Measurements from ENCODE around the gene TBC1D7. TPM values are rescaled to one million over a fixed set of nuclear protein-coding genes. Genes with fewer than 3 reads are reported as not detected.

Gene TBC1D7
- polyA plus RNA-seq, 6 donors from 2014 or later = 21.9 to 50.4 (median 26.7) TPM

DNA sequence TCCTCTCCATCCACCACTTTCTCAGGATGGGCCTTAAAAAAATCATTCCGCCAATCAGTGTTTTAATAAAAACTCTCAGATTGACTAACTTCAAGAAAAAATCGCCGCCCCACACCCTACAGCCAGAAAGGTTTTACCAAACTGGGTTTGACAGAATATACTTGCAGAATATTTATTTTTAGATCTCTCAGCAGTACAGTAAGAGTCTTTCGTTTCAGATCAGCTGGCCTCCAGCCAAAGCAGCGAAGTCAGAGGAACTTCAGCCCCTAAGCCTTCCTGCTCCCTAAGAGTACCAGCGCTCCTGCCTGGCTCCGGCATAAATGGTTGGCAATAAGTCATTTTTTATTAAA lies 24.7 kb downstream of the TBC1D7 start:
- H3K4me3 Mint-ChIP-seq = peak overlapping the region; percentile 19 to 91 (median 81)
- DNase-seq (peak; percentile 37), ATAC-seq (ENCODE audit: low read depth in 2 of 2) (peak; percentile 28 to 53)

DNA sequence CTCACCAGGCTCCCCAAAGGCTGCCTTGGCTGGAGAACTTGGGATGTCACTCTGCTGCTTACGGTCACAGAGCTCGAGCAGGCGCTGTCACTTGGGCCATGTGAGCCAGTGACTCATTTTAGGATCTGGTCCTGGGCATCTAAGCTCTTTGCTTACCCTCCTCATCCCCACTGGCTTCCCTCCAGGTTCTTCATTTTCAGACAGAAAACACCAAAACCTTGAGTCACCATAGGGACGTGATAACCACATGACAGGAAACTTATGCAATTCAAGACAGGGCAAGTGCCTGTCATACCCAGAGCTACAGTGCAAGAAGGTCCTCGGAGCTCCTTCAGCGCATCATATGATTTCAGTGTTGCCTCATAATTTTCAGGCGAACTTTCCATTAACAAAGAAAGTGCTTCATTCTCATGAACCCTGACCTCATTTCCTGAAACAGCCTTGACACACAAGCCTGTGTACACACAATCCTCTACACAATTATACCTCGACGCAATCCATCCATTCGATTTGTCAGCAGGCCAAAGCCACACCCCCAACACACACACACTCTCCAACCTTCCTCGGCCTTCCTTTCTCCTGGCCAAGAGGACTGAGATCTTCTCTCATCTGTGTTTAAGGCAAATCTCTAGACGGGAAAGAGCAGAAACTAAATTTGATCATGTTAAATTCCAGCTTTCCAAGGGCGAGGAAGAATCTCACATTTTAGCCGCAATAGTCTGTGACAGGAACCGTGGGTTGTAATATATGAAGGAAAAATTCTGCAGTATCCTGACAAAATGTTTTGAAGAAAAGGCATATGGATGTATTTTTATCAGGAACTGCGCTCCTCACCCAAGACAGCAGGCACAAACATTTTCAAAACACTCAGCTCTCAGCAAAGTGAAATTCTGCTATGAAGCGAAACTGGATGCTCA lies 25.3 kb downstream of the TBC1D7 start:
- H3K4me1 Mint-ChIP-seq = peaks cover 31 to 77% (median 65%) of the 10 kb centered on the region in 3 donors
- ATAC-seq (ENCODE audit: low read depth in 2 of 2) (peak; percentile 44 to 64), DNase-seq (peak; percentile 48)
- H3K27ac Mint-ChIP-seq = peak overlapping the region; percentile 90 to 99 (median 96)
- peaks cover 9 to 13% of the 10 kb centered on the region in 2 donors for H3K36me3 Mint-ChIP-seq
- H3K9me3 Mint-ChIP-seq = no peaks in the 10 kb centered on the region
- no peaks in the 10 kb centered on the region for H3K27me3 Mint-ChIP-seq
- peak overlapping the region; percentile 19 to 91 (median 81) for H3K4me3 Mint-ChIP-seq

More for the DNA sequence above, 24.7 kb downstream of the TBC1D7 start:
- Mint-ChIP-seq H3K36me3 (peaks cover 9 to 19% of the 10 kb centered on the region in 2 donors), H3K27ac (peak overlapping the region; percentile 90 to 99 (median 96)), H3K4me1 (peaks cover 30 to 71% (median 61%) of the 10 kb centered on the region in 3 donors), H3K27me3 (no peaks in the 10 kb centered on the region), H3K9me3 (no peaks in the 10 kb centered on the region)

DNA sequence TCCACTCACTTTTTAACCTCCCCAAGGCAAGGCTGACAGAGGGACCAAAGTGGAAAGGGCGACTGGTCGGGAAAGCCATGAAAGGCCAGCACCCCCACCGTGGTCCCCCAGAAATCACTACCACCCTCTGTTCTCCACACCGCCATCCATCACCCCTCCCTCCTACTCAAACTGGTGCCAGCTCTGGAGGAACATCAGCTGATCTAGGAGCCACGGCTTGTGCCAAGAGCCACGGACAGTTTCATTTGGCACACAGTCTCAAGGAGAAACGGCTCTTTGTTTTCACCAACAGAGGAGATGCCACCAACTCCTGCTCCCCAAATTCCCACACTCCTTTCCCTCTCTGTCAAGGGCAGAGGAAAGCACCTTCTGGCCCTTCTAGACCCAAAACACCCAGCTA lies 26.0 kb downstream of the TBC1D7 start:
- Mint-ChIP-seq H3K27me3 (no peaks in the 10 kb centered on the region), H3K9me3 (no peaks in the 10 kb centered on the region), H3K27ac (peak overlapping the region; percentile 90 to 99 (median 96)), H3K4me3 (peak overlapping the region in 3 of 8 donors; percentile 17 to 91 (median 82)), H3K4me1 (peaks cover 29 to 84% (median 69%) of the 10 kb centered on the region in 3 donors), H3K36me3 (peaks cover 8 to 9% of the 10 kb centered on the region in 2 donors)
- ATAC-seq (ENCODE audit: low read depth in 2 of 2) = no peak
- no peak for DNase-seq

DNA sequence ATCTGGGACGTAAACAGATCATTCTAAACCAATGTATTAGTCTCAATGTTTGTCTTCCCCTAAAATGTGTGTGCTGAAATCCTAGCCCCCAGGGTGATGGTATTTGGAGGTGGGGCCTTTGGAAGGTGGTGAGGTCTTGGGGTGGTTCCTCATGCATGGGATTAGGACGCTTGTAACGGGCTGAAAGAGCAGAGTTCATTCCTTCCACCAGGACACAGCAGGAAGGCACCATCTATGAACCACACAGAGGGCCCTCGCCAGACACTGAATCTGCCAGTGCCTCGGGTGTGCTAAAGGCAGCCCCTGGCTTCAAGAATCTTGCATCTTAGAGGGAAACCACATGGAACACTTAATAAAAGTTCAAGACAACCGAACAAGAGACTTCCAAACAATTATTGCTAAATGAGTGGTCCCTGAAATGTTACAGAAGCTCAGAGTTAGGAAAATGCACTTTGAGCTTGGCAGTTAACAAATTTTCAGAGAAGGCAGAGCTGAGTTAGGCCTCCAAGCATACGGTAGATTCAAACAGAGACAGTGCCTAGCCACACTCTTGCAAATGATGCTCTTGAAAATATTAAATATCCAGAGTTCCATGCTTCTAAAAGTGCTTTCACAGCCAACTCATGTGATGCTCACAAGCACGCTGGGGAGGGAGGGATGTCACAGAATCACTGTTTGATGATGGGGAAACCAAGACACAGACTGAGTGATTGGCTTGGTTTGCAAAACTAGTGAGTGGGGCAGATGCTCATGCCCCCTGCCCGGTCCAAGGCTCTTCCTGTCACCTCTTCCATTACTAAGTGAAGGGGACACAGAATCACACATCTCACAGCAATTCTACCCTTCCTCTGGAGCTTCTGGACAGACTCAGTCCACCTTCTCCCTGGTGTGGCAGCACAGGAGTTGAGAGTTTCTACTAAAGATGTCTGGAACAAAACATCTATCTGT lies 27.4 kb downstream of the TBC1D7 start:
- ATAC-seq (ENCODE audit: low read depth in 2 of 2) (no peak), DNase-seq (no peak)
- Mint-ChIP-seq H3K9me3 (no peaks in the 10 kb centered on the region), H3K4me3 (peak overlapping the region in 3 of 8 donors; percentile 12 to 48 (median 12)), H3K27me3 (no peaks in the 10 kb centered on the region), H3K4me1 (peaks cover 35 to 98% (median 83%) of the 10 kb centered on the region in 3 donors), H3K36me3 (peaks cover 8 to 9% of the 10 kb centered on the region in 2 donors), H3K27ac (peak overlapping the region in 5 of 6 donors; percentile 35 to 92 (median 90))

DNA sequence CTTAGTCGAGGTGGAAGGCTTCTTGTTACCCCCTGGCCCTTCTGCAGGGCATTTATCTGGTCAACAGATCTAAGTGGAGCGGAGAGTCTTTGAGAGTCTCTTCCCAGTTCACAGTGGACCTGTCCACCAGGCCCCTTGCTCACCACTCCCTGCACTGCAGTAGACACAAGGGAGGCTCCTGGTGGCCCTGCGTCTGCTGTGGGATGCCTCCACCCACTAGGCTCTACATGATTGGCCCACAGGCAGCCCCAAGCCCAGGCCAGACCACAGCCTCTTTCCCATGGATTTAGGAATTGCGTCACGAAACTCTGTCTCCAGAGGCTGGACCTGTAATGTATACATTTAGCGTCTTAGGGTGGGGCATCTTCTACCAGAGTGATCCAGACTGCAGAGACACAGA lies 28.4 kb downstream of the TBC1D7 start:
- no peaks in the 10 kb centered on the region for H3K9me3 Mint-ChIP-seq
- H3K4me3 Mint-ChIP-seq = peak overlapping the region in 4 of 8 donors; percentile 53 to 78 (median 70)
- ATAC-seq (ENCODE audit: low read depth in 2 of 2) (no peak), DNase-seq (no peak)
- H3K36me3 Mint-ChIP-seq = peaks cover 8 to 9% of the 10 kb centered on the region in 2 donors
- H3K27ac Mint-ChIP-seq = peak overlapping the region in 4 of 6 donors; percentile 28 to 89 (median 70)
- H3K4me1 Mint-ChIP-seq = peaks cover 38 to 98% (median 90%) of the 10 kb centered on the region in 3 donors
- H3K27me3 Mint-ChIP-seq = no peaks in the 10 kb centered on the region

DNA sequence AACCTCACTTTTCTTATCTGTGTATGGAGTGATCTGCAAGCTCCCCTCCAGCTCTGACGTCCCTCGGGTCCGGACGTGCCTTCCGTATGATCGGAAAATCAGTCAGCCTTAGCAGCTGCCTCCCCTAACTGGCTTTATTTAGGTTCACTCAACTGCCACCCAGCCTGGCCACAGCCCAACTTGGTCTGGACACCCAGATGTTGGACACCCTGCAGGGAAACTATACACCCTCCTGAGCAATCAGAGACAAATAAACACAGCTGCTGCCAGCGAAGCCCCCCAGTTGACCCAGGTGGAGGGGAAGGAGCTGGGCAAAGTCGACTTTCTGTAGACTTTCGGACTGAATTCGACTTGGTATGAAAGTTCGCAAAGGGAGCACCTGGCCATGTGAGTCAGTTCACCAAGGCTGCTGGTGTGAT lies 28.9 kb downstream of the TBC1D7 start:
- Mint-ChIP-seq H3K36me3 (peaks cover 11 to 13% of the 10 kb centered on the region in 2 donors), H3K9me3 (no peaks in the 10 kb centered on the region), H3K4me1 (peaks cover 38 to 98% (median 90%) of the 10 kb centered on the region in 3 donors), H3K4me3 (peak overlapping the region in 4 of 8 donors; percentile 53 to 78 (median 66)), H3K27me3 (no peaks in the 10 kb centered on the region), H3K27ac (peak overlapping the region in 4 of 6 donors; percentile 49 to 89 (median 83))
- ATAC-seq (ENCODE audit: low read depth in 2 of 2) (peak in 1 of 2 donors; percentile 67), DNase-seq (peak; percentile 50)

DNA sequence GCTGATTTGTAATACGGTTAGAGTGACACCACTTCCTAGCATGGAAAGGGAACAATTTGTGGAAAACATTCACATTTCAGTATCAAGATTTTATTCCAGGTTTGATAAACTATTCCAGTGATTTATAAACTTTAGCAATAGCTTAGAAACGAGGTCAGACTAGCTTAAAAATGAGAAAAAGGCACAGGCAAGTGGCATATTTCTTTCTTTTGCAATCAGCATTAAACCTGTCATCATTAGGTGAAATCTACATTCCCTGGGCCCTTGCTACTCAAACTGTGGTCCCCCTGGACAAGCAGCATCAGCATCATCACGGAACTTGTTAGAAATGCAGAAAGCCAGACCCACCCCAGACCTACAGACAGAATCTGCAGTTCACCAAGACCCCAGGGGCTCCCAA lies 29.9 kb downstream of the TBC1D7 start:
- no peak for ATAC-seq (ENCODE audit: low read depth in 2 of 2)
- Mint-ChIP-seq H3K9me3 (no peaks in the 10 kb centered on the region), H3K36me3 (peaks cover 19 to 21% of the 10 kb centered on the region in 2 donors), H3K4me3 (peak overlapping the region in 2 of 8 donors; percentile 76 to 78), H3K4me1 (peaks cover 33 to 96% (median 82%) of the 10 kb centered on the region in 3 donors), H3K27me3 (no peaks in the 10 kb centered on the region), H3K27ac (peak overlapping the region in 4 of 6 donors; percentile 9 to 88 (median 84))
- DNase-seq = no peak

DNA sequence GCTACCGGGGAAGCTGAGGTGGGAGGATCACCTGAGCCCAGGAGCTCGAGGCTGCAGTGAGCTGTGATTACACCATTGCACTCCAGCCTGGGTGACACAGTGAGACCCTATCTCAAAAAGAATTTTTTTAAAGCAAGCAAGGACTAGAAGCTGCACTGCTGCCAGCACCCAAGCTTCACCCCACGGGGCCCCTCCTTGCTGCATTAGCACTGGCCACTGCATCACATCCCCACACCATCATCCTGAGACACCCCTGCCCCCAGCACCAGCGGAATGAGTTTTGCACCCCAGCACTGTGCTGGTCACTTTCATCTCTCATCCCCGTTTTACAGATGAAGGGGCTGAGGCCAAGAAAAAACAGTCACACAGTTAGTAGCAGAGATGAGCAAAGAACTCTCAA lies 30.9 kb downstream of the TBC1D7 start:
- peaks cover 14 to 21% of the 10 kb centered on the region in 2 donors for H3K36me3 Mint-ChIP-seq

DNA sequence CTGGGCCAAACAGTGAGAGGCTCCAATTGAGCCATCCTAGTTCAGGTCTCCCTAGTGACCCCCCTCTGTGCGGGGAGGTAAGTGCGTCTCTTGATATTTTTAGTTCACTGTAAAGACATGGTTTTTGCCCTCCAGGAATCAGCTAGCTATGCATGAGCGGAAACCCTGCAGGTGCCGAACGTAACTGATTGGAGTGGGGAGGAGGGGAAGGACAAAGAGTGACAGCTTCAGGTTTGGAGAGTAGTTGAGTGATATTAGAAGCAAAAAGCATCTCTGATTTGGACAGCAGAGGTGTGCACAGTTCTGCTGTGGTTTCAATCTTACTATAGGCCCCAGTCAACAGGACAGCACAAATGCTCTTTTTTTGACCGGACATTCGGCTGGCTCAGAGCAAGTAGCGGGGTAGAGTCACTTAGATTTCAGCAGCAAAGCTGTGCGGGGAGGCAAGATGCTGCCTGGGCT lies 31.8 kb downstream of the TBC1D7 start:
- peak overlapping the region in 7 of 8 donors; percentile 1 to 74 (median 29) for H3K4me3 Mint-ChIP-seq
- peaks cover 19 to 80% (median 66%) of the 10 kb centered on the region in 3 donors for H3K4me1 Mint-ChIP-seq
- ATAC-seq (ENCODE audit: low read depth in 2 of 2) (peak; percentile 63 to 80), DNase-seq (no peak)
- peak overlapping the region in 5 of 6 donors; percentile 52 to 76 (median 64) for H3K27ac Mint-ChIP-seq
- no peaks in the 10 kb centered on the region for H3K27me3 Mint-ChIP-seq
- H3K9me3 Mint-ChIP-seq = no peaks in the 10 kb centered on the region
- peaks cover 13 to 21% of the 10 kb centered on the region in 2 donors for H3K36me3 Mint-ChIP-seq

More for the DNA sequence above, 30.9 kb downstream of the TBC1D7 start:
- peaks cover 22 to 88% (median 71%) of the 10 kb centered on the region in 3 donors for H3K4me1 Mint-ChIP-seq
- ATAC-seq (ENCODE audit: low read depth in 2 of 2) (no peak), DNase-seq (no peak)
- peak overlapping the region in 1 of 6 donors; percentile 61 for H3K27ac Mint-ChIP-seq
- H3K4me3 Mint-ChIP-seq = no peak overlapping the region
- H3K27me3 Mint-ChIP-seq = no peaks in the 10 kb centered on the region
- no peaks in the 10 kb centered on the region for H3K9me3 Mint-ChIP-seq

DNA sequence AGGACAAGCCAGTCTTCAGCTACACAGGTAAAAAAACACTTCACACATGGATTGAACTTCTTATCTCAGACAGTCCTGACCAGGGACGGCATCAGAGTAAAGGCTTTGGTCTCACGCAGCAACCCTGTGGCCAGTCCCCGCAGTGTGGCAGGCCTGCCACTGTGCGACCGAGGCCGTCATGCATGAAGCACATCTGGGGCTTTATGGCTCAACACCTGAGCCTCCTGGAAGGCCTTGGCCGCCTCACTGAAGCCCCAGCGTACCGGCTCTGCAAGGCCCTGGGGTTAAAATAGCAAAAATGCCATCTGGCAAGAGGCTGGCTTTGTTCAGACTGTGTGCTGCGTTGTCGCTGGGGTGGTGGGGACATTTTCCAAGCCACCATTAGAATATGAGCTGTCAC lies 32.8 kb downstream of the TBC1D7 start:
- no peak for DNase-seq
- H3K27ac Mint-ChIP-seq = peak overlapping the region in 3 of 6 donors; percentile 25 to 83 (median 78)
- no peak for ATAC-seq (ENCODE audit: low read depth in 2 of 2)
- peak overlapping the region in 2 of 8 donors; percentile 29 to 74 for H3K4me3 Mint-ChIP-seq
- no peaks in the 10 kb centered on the region for H3K9me3 Mint-ChIP-seq
- H3K27me3 Mint-ChIP-seq = no peaks in the 10 kb centered on the region
- H3K4me1 Mint-ChIP-seq = peaks cover 19 to 71% (median 63%) of the 10 kb centered on the region in 3 donors
- peaks cover 9 to 18% of the 10 kb centered on the region in 2 donors for H3K36me3 Mint-ChIP-seq

DNA sequence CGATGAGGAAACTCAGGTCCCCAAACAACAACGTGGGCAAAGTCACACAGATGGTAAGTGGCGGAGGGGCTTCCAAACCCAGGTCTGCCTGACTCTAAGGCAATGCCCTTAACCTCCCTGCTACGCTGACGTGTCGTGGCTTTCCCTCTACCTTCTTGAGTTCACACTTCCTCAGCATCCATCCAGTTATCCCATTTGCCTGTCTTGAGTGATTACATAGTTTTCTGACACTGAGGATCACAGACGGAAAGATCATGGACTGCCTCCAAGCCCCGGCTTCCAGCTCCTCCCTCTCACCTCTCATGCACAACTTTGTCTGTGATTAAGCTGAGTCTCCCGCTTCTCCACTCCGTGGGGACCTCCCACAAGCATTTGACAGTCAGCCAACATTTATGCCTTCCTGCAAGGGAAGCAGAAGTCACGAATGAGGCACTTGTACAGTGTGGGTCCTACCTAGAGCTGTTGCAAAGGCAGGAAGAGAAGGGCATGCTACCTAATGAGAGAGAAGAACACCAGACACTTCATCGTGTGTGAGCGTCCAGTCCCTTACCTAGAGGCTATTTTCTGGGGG lies 33.8 kb downstream of the TBC1D7 start:
- no peaks in the 10 kb centered on the region for H3K27me3 Mint-ChIP-seq
- peak overlapping the region in 1 of 8 donors; percentile 74 for H3K4me3 Mint-ChIP-seq
- H3K27ac Mint-ChIP-seq = peak overlapping the region; percentile 25 to 90 (median 69)
- H3K36me3 Mint-ChIP-seq = peaks cover 13 to 16% of the 10 kb centered on the region in 2 donors
- no peak for ATAC-seq (ENCODE audit: low read depth in 2 of 2)
- DNase-seq = no peak
- peaks cover 19 to 64% (median 53%) of the 10 kb centered on the region in 3 donors for H3K4me1 Mint-ChIP-seq
- no peaks in the 10 kb centered on the region for H3K9me3 Mint-ChIP-seq

DNA sequence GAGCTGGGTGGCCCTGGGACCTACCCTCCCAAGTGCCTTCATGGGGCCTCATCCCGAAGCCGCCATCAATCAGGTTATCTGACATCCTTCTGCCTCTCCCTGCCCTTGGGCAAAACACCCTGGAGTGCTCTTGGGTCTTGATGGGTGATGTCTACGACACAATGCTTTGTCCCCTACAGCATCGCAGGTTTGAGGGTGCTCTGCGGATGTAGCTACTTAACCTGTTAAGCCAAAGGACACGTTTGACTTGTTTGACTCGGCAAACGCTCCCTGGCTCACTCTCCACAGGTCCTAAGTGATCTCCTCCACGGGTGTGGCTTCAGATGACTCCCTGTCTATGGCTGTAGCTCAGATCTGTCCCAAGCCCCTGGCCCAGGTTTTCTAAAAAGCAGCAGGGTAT lies 35.6 kb downstream of the TBC1D7 start:
- ATAC-seq (ENCODE audit: low read depth in 2 of 2) (no peak), DNase-seq (no peak)
- no peak overlapping the region for H3K4me3 Mint-ChIP-seq
- H3K27me3 Mint-ChIP-seq = no peaks in the 10 kb centered on the region
- H3K27ac Mint-ChIP-seq = peak overlapping the region in 4 of 6 donors; percentile 44 to 96 (median 68)
- H3K4me1 Mint-ChIP-seq = peaks cover 15 to 55% (median 40%) of the 10 kb centered on the region in 3 donors
- H3K9me3 Mint-ChIP-seq = no peaks in the 10 kb centered on the region
- H3K36me3 Mint-ChIP-seq = peaks cover 13 to 26% of the 10 kb centered on the region in 2 donors
